HL-60/S4 treated with retinoic acid at 250 ng/mL for 4 days and 3 days (cell line): Measurements from ENCODE around the gene TUBA4B.

Experiments used
- in situ Hi-C: fragments of 300-500 bp; cut with MboI; formaldehyde crosslinking; loops from 2 replicates; pipeline ENCODE4 v1.7.0; 2022; ENCODE audit warnings: low sequenced_read_pairs

The TUBA4B gene

GRCh38 chr2:219252900-219253752 lies at the start of gene TUBA4B:
TUBA4B (plus strand) TSS chr2:219253243; CDS start chr2:219253408, 165 bp downstream.
- in situ Hi-C loops: no loop called here

GRCh38 chr2:219204425-219205164 lies 48.4 kb upstream of the TUBA4B start:
- in situ Hi-C loops: no loop called here

- in situ Hi-C loops: no loop called here
These were observed 47.9 kb upstream of the TUBA4B start for GRCh38 chr2:219205165-219205538.

- in situ Hi-C loops: no loop called here
These were observed 47.1 kb upstream of the TUBA4B start for GRCh38 chr2:219205981-219206327.

GRCh38 chr2:219206328-219207133 lies 46.5 kb upstream of the TUBA4B start, which contains the start of gene ZFAND2B:
ZFAND2B (plus strand) TSS chr2:219206782; CDS start chr2:219206988, 206 bp downstream.
- in situ Hi-C loops: no loop called here

- in situ Hi-C loops: no loop called here
These were observed 45.7 kb upstream of the TUBA4B start for GRCh38 chr2:219207134-219207883.

GRCh38 chr2:219207884-219208740 lies 44.9 kb upstream of the TUBA4B start:
- in situ Hi-C loops: no loop called here

GRCh38 chr2:219209236-219210195 lies 43.5 kb upstream of the TUBA4B start:
- in situ Hi-C loops: no loop called here

GRCh38 chr2:219210196-219210885 lies 42.7 kb upstream of the TUBA4B start:
- in situ Hi-C loops: no loop called here

- in situ Hi-C loops: no loop called here
These were observed 42.1 kb upstream of the TUBA4B start for GRCh38 chr2:219210886-219211362.

- in situ Hi-C loops: no loop called here
These were observed 40.0 kb upstream of the TUBA4B start for GRCh38 chr2:219213026-219213415.

GRCh38 chr2:219213486-219214071 lies 39.5 kb upstream of the TUBA4B start:
- in situ Hi-C loops: no loop called here

GRCh38 chr2:219214141-219214540 lies 38.9 kb upstream of the TUBA4B start:
- in situ Hi-C loops: no loop called here

- in situ Hi-C loops: no loop called here
These were observed 38.3 kb upstream of the TUBA4B start for GRCh38 chr2:219214786-219215185.

GRCh38 chr2:219215871-219216534 lies 37.0 kb upstream of the TUBA4B start:
- in situ Hi-C loops: no loop called here

GRCh38 chr2:219216535-219216915 lies 36.5 kb upstream of the TUBA4B start:
- in situ Hi-C loops: no loop called here

GRCh38 chr2:219218217-219218731 lies 34.8 kb upstream of the TUBA4B start:
- in situ Hi-C loops: no loop called here
